Panc1 (cell line): ENCODE data around the gene PSORS1C2. TPM values are rescaled to one million over a fixed set of nuclear protein-coding genes. Genes with fewer than 3 reads are reported as not detected.

Experiments used
- ATAC-seq: fragments of 200-7000 bp; cut with Tn5 transposase; 2 replicates; pipeline ENCODE4 v1.9.1; 2020; ENCODE audit warnings: mild to moderate bottlenecking, moderate library complexity
- BruUV-seq: library from RNA; stranded (reverse); fragments of 400-500 nt; replicated peaks from 2 replicates; lab custom pipeline; 2021; lab: Mats Ljungman, UMichigan
- CTCF ChIA-PET: fragments of 300-600 bp; sonication (Branson Sonifier 250); formaldehyde crosslinking; loops from one replicate; lab custom pipeline; 2022; ENCODE audit warnings: antibody characterized with exemption; lab: Charles Lee
- POLR2A ChIA-PET: fragments of 300-600 bp; sonication (Branson Sonifier 250); formaldehyde crosslinking; loops from one replicate; lab custom pipeline; 2022; ENCODE audit warnings: antibody characterized with exemption; lab: Charles Lee
- DNase-seq: peaks from one replicate; pipeline ENCODE4 v3.0.0-alpha.2; 2010; ENCODE audit warnings: low read depth, low spot score
- H3K27ac ChIP-seq: 2 replicates; pipeline ENCODE4 v1.5.1; 2011; ENCODE audit warnings: mild to moderate bottlenecking, low read length, inconsistent platforms
- H3K27me3 ChIP-seq: fragments of 200-500 bp; sonication (Bioruptor generic); 2 replicates; pipeline ENCODE4 v1.6.0; 2014; ENCODE audit warnings: low read length, inconsistent platforms; ENCODE audit not compliant: control insufficient read depth, insufficient read depth
- H3K36me3 ChIP-seq: fragments of 200-500 bp; sonication (Bioruptor generic); 2 replicates; pipeline ENCODE4 v1.5.1; 2014; ENCODE audit warnings: inconsistent platforms, mild to moderate bottlenecking, low read length, moderate library complexity; ENCODE audit not compliant: control insufficient read depth, insufficient read depth
- H3K4me1 ChIP-seq: 2 replicates; pipeline ENCODE4 v1.5.1; 2011; ENCODE audit warnings: inconsistent platforms, mild to moderate bottlenecking, low read length, moderate library complexity; ENCODE audit not compliant: control insufficient read depth, insufficient read depth
- H3K4me3 ChIP-seq, 2 experiments: 2 replicates each; pipeline ENCODE4 v1.5.1; 2011 to 2012; ENCODE audit warnings: low read depth in 2 of 2, low read length in 2 of 2, mild to moderate bottlenecking in 2 of 2, inconsistent platforms in 1 of 2, moderate library complexity in 1 of 2
- H3K9me3 ChIP-seq: fragments of 200-500 bp; sonication (Bioruptor generic); 2 replicates; pipeline ENCODE4 v1.5.1; 2014; ENCODE audit warnings: low read depth, mild to moderate bottlenecking, inconsistent platforms, low read length, moderate library complexity; ENCODE audit not compliant: control insufficient read depth, insufficient read depth
- POLR2AphosphoS5 ChIP-seq: IDR thresholded peaks from 2 replicates; pipeline ENCODE4 v1.6.1; 2012; ENCODE audit warnings: mild to moderate bottlenecking, low read depth, low read length, moderate library complexity
- SIN3A ChIP-seq: IDR thresholded peaks from 2 replicates; pipeline ENCODE4 v1.6.1; 2012; ENCODE audit warnings: low read depth, mild to moderate bottlenecking, low read length, moderate library complexity, borderline replicate concordance; ENCODE audit not compliant: insufficient read depth
- TCF7L2 ChIP-seq: IDR thresholded peaks from 2 replicates; pipeline ENCODE4 v1.6.1; 2011; ENCODE audit warnings: mild to moderate bottlenecking, low read depth, low read length, inconsistent platforms
- in situ Hi-C: cut with HindIII; loops from 2 replicates; pipeline ENCODE4 v1.10.0; 2016; ENCODE audit warnings: low sequenced_read_pairs, low pct_unique_long_range_greater_than_20kb
- intact Hi-C: fragments of 100-400 bp; cut with micrococcal nuclease; formaldehyde crosslinking; loops from one replicate; pipeline ENCODE4 v1.10.0; 2022; ENCODE audit not compliant: unreplicated experiment
- total RNA-seq: library from RNA; stranded (reverse); gene quantifications from one replicate; pipeline ENCODE4 v1.2.1, GENCODE V29; 2021; ENCODE audit not compliant: unreplicated experiment
- TF ChIP-seq, protein P1 (sequence below): fragments of 450-650 bp; IDR thresholded peaks from 2 replicates; pipeline ENCODE4 v1.5.1; 2017; ENCODE audit warnings: mild to moderate bottlenecking
- TF ChIP-seq, protein P2 (sequence below), 2 experiments: IDR thresholded peaks; 2 replicates each; pipeline ENCODE4 v1.6.1; 2011 to 2012; ENCODE audit warnings: low read depth in 2 of 2, control low read depth in 1 of 2, low read length in 1 of 2, mild to moderate bottlenecking in 1 of 2, moderate library complexity in 1 of 2; ENCODE audit not compliant: insufficient read depth in 1 of 2

The PSORS1C2 gene
- total RNA-seq, 1 experiment from 2014 or later: not detected

DNA sequence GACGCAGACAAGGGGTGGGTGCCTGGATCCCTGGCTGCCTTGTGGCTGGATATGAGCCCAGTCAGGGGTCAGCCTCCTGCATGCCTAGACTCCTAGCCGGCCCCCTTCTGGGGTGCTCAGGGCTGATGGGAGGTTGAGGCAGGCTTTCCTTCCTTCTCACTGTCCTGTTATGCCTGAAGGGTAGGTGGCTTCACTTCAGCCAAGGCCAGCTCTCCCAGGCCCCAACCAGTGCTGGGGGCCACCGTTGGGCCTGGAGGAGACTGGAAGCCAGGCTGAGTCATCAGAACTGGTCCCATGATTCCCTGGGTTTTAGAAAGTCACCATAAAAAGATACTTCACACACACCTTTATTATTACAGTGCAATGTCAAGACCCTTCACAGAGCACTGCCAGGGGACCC lies 34.5 kb upstream of the PSORS1C2 start:
- no peak for TF ChIP-seq SIN3A
- TF ChIP-seq TCF7L2: no peak
- TF ChIP-seq, protein P1, sequence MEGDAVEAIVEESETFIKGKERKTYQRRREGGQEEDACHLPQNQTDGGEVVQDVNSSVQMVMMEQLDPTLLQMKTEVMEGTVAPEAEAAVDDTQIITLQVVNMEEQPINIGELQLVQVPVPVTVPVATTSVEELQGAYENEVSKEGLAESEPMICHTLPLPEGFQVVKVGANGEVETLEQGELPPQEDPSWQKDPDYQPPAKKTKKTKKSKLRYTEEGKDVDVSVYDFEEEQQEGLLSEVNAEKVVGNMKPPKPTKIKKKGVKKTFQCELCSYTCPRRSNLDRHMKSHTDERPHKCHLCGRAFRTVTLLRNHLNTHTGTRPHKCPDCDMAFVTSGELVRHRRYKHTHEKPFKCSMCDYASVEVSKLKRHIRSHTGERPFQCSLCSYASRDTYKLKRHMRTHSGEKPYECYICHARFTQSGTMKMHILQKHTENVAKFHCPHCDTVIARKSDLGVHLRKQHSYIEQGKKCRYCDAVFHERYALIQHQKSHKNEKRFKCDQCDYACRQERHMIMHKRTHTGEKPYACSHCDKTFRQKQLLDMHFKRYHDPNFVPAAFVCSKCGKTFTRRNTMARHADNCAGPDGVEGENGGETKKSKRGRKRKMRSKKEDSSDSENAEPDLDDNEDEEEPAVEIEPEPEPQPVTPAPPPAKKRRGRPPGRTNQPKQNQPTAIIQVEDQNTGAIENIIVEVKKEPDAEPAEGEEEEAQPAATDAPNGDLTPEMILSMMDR: no peak
- no peak for TF ChIP-seq POLR2AphosphoS5
- TF ChIP-seq, protein P2, sequence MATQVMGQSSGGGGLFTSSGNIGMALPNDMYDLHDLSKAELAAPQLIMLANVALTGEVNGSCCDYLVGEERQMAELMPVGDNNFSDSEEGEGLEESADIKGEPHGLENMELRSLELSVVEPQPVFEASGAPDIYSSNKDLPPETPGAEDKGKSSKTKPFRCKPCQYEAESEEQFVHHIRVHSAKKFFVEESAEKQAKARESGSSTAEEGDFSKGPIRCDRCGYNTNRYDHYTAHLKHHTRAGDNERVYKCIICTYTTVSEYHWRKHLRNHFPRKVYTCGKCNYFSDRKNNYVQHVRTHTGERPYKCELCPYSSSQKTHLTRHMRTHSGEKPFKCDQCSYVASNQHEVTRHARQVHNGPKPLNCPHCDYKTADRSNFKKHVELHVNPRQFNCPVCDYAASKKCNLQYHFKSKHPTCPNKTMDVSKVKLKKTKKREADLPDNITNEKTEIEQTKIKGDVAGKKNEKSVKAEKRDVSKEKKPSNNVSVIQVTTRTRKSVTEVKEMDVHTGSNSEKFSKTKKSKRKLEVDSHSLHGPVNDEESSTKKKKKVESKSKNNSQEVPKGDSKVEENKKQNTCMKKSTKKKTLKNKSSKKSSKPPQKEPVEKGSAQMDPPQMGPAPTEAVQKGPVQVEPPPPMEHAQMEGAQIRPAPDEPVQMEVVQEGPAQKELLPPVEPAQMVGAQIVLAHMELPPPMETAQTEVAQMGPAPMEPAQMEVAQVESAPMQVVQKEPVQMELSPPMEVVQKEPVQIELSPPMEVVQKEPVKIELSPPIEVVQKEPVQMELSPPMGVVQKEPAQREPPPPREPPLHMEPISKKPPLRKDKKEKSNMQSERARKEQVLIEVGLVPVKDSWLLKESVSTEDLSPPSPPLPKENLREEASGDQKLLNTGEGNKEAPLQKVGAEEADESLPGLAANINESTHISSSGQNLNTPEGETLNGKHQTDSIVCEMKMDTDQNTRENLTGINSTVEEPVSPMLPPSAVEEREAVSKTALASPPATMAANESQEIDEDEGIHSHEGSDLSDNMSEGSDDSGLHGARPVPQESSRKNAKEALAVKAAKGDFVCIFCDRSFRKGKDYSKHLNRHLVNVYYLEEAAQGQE (IDR thresholded peaks at IDR 0.05; ENCODE audit: insufficient read depth in 1 of 2, low read depth in 2 of 2, low read length in 1 of 2): no peak
- no peak overlapping the region for H3K4me3 ChIP-seq
- H3K4me1 ChIP-seq: no peaks in the 10 kb centered on the region
- no TSS peak for BruUV-seq
- intact Hi-C loops (no loop called here), in situ Hi-C loops (no loop called here)
- H3K27me3 ChIP-seq: no peaks in the 10 kb centered on the region
- POLR2A ChIA-PET: no interaction called here
- no peak overlapping the region for H3K27ac ChIP-seq
- no peak for ATAC-seq
- H3K36me3 ChIP-seq: no peaks in the 10 kb centered on the region
- no peaks in the 10 kb centered on the region for H3K9me3 ChIP-seq
- CTCF ChIA-PET: no interaction called here
- DNase-seq: no peak

DNA sequence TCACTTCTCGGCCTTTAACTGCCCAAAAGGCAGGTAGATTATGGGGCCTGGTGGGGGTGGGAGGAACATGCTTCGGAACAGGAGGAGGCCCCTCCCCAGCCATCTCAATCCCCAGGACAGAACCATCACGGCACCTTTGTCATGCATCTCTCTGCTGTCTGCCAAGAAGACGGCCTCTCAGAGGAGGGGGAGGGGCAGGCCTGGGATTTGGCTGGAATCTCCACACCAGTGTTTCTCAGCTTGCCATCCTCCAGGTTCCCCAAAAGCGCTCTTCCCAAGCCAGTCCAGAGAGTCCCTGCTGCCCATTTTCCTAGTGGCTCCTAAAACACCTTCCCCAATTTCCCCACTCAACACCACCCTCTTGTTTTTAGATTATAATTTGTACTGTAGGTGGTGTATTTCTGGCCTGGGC lies 34.1 kb upstream of the PSORS1C2 start:
- Histone ChIP-seq H3K27me3 (no peaks in the 10 kb centered on the region), H3K4me1 (no peaks in the 10 kb centered on the region), H3K4me3 (no peak overlapping the region), H3K9me3 (no peaks in the 10 kb centered on the region), H3K27ac (no peak overlapping the region), H3K36me3 (no peaks in the 10 kb centered on the region)
- no peak for ATAC-seq
- TF ChIP-seq, protein P2 (IDR thresholded peaks at IDR 0.05; ENCODE audit: insufficient read depth in 1 of 2, low read depth in 2 of 2, low read length in 1 of 2): no peak
- TF ChIP-seq TCF7L2: no peak
- TF ChIP-seq SIN3A: no peak
- TF ChIP-seq, protein P1: no peak
- TF ChIP-seq POLR2AphosphoS5: no peak
- intact Hi-C loops (no loop called here), in situ Hi-C loops (no loop called here)
- ChIA-PET POLR2A (no interaction called here), CTCF (no interaction called here)
- no TSS peak for BruUV-seq
- no peak for DNase-seq
